Activated naive CD4-positive, alpha-beta T cell treated with anti-CD3 and anti-CD28 coated beads, Interleukin-2, amount 50 U/mL, for 24 hours (primary cell): Measurements from ENCODE around the gene CXCL9.
"Not testable (repeated sequence)": the region's sequence is repeated elsewhere in the genome, so short reads cannot be mapped to it uniquely, and the experiment has no call there.

Source experiments
- H3K27ac Mint-ChIP-seq: one replicate; pipeline ENCODE4 v1.8.0; 2021; ENCODE audit warnings: mild to moderate bottlenecking, mixed read lengths
- H3K27me3 Mint-ChIP-seq: one replicate; pipeline ENCODE4 v1.8.0; 2021; ENCODE audit warnings: mixed read lengths
- H3K36me3 Mint-ChIP-seq: one replicate; pipeline ENCODE4 v1.8.0; 2021; ENCODE audit warnings: mixed read lengths
- H3K4me1 Mint-ChIP-seq: one replicate; pipeline ENCODE4 v1.8.0; 2021; ENCODE audit warnings: mixed read lengths
- H3K4me3 Mint-ChIP-seq: one replicate; pipeline ENCODE4 v1.8.0; 2021; ENCODE audit warnings: mild to moderate bottlenecking, mixed read lengths
- H3K9me3 Mint-ChIP-seq: one replicate; pipeline ENCODE4 v1.8.0; 2021; ENCODE audit warnings: mixed read lengths

The CXCL9 gene

DNA sequence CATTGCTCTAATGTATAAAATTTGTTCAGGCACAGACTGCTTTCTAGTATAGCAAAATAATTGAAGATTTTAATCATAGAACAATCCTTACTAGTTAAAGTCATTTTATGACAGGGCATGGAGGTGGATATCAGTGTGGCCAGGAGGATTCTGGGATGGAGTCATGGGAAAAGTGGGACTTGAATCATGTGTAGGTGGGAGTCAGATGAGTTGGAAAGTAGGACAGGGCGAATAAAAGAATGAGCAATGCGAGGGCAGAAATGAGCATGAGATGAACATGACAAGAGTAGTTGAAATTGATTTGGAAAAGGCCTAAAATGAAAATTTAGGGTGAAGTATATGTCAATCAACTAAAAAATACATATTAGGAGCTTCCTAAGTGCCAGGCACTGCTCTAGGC is 9.4 kb downstream of the CXCL9 start:
- peaks cover 1% of the 10 kb centered on the region for H3K27me3 Mint-ChIP-seq
- no peaks in the 10 kb centered on the region for H3K4me1 Mint-ChIP-seq
- H3K9me3 Mint-ChIP-seq = no peaks in the 10 kb centered on the region
- no peak overlapping the region for H3K27ac Mint-ChIP-seq
- no peak overlapping the region for H3K4me3 Mint-ChIP-seq
- H3K36me3 Mint-ChIP-seq = no peaks in the 10 kb centered on the region

DNA sequence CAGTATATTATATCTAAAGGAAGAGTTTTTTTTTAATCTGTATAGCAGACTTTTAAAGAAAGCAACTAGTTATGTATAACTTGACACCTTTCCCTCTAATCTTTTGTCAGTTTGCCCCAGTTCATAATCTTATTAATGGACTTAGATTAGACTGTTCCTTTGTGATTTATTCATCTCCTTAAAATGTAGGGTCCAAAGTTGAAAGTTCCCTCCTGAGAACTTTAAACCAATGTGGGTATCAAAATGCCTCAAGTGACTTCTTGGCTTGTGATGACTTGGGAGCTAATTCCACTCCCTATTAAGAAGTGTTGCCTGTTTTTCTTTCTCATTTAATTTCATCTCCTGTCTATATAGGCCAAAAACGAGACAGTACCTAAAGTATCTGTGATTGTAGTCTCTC is 10.2 kb downstream of the CXCL9 start:
- Mint-ChIP-seq H3K27ac (no peak overlapping the region), H3K9me3 (no peaks in the 10 kb centered on the region), H3K27me3 (no peaks in the 10 kb centered on the region), H3K36me3 (no peaks in the 10 kb centered on the region), H3K4me3 (no peak overlapping the region), H3K4me1 (no peaks in the 10 kb centered on the region)

DNA sequence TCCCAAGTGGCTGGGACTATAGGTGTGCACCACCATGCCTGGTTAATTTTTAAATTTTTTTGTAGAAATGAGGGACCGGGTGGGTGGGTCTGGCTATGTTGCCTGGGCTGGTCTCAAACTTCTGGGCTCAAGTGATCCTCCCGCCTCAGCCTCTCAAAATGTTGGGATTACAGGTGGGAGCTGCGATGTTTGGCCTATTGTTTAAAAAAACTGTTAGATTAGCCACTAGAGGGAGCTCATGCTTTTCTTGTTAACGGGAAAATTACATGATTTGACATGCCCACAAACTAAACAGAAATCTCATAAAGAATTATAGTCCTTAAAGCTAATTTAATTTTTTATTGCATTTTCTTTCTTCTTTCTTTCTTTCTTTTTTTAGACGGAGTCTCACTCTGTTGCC is 11.6 kb downstream of the CXCL9 start:
- Mint-ChIP-seq H3K4me3 (no peak overlapping the region), H3K36me3 (no peaks in the 10 kb centered on the region), H3K27me3 (no peaks in the 10 kb centered on the region), H3K27ac (no peak overlapping the region), H3K9me3 (no peaks in the 10 kb centered on the region), H3K4me1 (peaks cover 9% of the 10 kb centered on the region)

DNA sequence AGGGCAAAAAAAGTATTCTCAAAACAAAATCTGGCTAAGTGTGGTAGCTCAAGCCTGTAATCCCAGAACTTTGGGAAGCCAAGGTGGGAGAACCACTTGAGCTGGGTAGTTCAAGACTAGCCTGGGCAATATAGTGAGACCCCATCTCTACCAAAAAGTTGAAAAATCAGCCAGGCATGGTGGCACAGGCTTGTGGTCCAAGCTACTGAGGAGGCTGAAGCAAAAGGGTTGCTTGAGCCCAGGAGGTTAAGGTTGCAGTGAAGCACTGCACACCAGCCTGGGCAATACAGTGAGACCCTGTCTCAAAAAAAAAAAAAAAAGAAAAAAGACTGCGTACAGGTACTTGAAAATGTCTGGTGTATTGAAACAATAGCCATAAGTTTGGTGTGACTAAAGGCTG is 14.8 kb downstream of the CXCL9 start:
- Mint-ChIP-seq H3K27me3 (no peaks in the 10 kb centered on the region), H3K4me3 (no peak overlapping the region), H3K9me3 (no peaks in the 10 kb centered on the region), H3K27ac (no peak overlapping the region), H3K36me3 (peaks cover 9% of the 10 kb centered on the region), H3K4me1 (peaks cover 9% of the 10 kb centered on the region)

DNA sequence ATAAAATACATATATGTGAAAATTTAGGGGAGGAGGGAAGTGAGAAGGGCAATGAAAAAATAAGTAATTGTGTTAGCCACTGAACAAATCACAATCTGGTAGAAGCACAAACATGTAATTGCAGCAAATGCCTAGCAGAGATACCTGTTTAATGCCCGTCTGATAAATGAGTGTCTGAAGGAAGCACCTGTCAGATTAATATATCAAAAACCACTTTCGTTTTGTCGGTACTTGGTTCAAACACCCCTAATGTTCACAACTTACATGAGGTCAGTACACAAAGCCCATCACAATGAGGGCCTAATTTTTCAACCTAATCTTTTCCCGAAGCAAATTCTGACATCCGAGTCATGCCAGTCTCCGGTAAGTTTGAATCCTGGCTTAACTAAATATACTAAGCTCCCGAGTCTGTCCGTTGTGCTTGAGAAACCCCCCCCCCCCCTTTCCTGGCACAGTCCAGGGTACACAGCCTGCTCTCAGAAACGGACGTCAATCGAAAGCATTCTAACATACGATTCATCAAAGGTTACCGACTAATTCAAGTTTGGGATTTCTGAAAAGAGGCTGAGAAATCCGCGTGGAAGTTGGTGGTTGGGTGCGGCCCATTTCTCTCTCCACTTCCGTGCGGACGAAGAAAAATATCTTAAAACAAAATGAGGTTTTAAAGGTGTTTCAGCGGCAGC is 17.3 kb downstream of the CXCL9 start:
- Mint-ChIP-seq H3K36me3 (peaks cover 9% of the 10 kb centered on the region), H3K27me3 (no peaks in the 10 kb centered on the region), H3K4me1 (peaks cover 9% of the 10 kb centered on the region), H3K27ac (peak overlapping the region; percentile 85), H3K9me3 (no peaks in the 10 kb centered on the region), H3K4me3 (peak overlapping the region; percentile 92)

DNA sequence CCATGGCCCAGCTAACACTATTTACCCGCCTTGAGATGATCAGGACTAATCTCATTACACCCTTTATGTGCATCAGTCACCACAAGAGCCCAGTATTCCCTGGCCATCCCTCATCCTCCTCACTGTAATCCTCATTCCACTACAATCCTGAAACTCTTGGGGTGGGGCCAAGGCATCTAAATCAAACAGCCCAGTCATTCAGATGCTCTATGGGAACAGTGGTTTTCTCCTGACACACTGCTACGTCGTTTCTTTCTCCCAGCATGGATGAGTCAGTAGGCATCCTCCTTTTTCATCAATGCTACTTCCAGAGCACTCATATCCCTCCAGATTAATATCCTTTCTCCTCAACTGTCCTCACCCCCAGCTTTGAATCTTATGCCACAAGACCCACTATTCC is 22.2 kb downstream of the CXCL9 start:
- Mint-ChIP-seq H3K27me3 (no peaks in the 10 kb centered on the region), H3K9me3 (no peaks in the 10 kb centered on the region), H3K4me1 (no peaks in the 10 kb centered on the region), H3K27ac (no peak overlapping the region), H3K36me3 (peaks cover 18% of the 10 kb centered on the region), H3K4me3 (no peak overlapping the region)

DNA sequence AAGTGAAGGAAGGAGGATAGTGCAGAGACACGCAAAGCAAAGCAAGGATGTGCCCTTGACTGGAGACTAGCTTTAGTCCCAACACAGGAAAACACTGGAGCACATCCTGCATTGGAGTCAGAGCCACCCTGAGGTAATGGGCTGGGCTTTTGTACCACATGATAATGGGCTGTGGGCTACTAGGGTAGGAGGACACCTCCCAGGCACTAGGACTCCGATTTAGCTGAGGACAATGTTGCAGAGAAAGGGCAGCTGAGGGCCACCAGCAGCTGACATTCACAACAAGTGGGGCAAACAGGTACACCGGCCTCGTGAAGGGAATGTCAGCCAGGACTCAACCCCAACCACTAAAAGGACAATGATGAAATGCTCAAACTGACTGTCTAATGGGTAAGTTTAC is 26.7 kb downstream of the CXCL9 start:
- Mint-ChIP-seq H3K4me3 (no peak overlapping the region), H3K27me3 (no peaks in the 10 kb centered on the region), H3K27ac (no peak overlapping the region)

DNA sequence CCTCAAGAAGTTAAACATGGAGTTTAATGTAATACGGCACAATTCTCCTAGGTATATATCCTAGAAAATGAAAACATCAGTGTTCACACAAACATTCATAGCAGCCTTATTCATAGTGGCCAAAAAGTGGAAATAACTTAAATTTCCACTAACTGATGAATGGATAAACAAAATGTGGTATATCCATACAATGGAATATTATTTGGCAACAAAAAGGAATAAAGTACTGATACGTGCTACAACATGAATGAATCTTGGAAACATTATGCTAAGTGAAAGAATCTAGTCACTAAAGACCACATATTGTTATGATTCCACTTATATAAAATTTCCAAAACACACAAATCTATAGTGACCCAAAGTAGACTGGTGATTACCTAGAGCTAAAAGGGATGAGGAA is 31.1 kb downstream of the CXCL9 start:
- no peak overlapping the region for H3K27ac Mint-ChIP-seq

More for the DNA sequence above, 26.7 kb downstream of the CXCL9 start:
- H3K36me3 Mint-ChIP-seq = peaks cover 24% of the 10 kb centered on the region
- H3K9me3 Mint-ChIP-seq = no peaks in the 10 kb centered on the region
- H3K4me1 Mint-ChIP-seq = no peaks in the 10 kb centered on the region

DNA sequence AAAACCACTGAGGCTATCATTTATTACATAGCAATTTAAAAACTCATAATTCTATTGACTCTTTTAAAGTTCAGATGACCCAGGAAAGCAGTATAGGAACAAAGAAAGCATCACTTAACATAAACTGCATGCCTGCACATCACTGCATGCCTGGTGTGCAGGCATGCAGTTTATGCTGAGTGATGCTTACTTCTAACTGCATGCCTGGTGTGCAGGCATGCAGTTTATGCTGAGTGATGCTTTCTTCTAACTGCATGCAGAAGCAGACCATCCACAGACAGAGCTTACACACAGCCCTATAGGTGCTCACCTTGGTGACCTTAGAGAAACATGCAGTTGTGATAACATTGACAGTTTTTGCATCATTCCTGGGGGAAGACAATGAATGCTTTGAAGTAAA is 33.5 kb downstream of the CXCL9 start:
- no peaks in the 10 kb centered on the region for H3K27me3 Mint-ChIP-seq
- H3K4me1 Mint-ChIP-seq = no peaks in the 10 kb centered on the region
- H3K36me3 Mint-ChIP-seq = peaks cover 33% of the 10 kb centered on the region
- H3K4me3 Mint-ChIP-seq = no peak overlapping the region
- H3K27ac Mint-ChIP-seq = no peak overlapping the region
- H3K9me3 Mint-ChIP-seq = no peaks in the 10 kb centered on the region

More for the DNA sequence above, 31.1 kb downstream of the CXCL9 start:
- Mint-ChIP-seq H3K4me1 (no peaks in the 10 kb centered on the region), H3K27me3 (no peaks in the 10 kb centered on the region), H3K4me3 (no peak overlapping the region), H3K36me3 (peaks cover 30% of the 10 kb centered on the region), H3K9me3 (no peaks in the 10 kb centered on the region)

DNA sequence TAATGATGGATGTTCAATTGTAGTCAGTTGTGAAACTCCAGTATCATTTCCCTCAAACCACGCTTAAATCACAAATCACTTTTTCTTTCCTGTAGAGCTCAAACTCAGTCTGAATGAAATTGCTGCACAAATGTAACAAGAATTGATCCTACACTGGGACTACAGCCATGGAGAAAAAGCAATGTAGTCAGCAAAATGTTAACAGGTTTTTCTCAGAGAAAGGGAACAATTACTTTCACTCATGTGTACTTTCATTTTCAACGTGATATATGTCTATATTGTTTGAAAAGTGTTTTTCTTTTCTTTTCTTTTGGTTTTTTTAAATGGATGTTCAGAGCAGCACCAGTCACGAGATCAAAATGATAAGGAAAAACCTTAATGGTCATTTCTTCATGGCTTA is 39.2 kb downstream of the CXCL9 start:
- Mint-ChIP-seq H3K9me3 (peaks cover 4% of the 10 kb centered on the region), H3K4me1 (no peaks in the 10 kb centered on the region), H3K27me3 (no peaks in the 10 kb centered on the region), H3K36me3 (peaks cover 56% of the 10 kb centered on the region), H3K27ac (no peak overlapping the region), H3K4me3 (no peak overlapping the region)

DNA sequence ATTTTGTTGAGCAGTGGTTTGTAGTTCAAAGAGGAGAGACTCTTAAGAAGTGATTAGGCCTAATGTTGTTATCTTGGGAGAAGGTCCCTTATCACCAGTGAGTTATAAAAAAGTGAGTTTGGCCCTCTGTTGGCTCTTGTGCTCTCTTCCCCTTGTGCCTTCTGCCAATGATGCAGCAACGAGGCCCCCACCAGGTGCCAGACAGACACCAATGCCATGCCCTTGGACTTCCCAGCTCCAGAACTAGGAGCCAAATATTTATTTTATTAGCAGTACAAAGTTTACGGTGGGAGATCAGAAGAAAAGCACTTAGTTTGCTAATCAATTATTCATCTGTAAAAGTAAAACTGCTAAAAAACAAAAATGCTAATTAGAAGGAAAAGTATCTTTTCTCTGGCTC is 43.8 kb downstream of the CXCL9 start:
- Mint-ChIP-seq H3K27ac (no peak overlapping the region), H3K36me3 (peaks cover 65% of the 10 kb centered on the region), H3K9me3 (peaks cover 4% of the 10 kb centered on the region), H3K4me1 (no peaks in the 10 kb centered on the region), H3K27me3 (no peaks in the 10 kb centered on the region), H3K4me3 (no peak overlapping the region)

DNA sequence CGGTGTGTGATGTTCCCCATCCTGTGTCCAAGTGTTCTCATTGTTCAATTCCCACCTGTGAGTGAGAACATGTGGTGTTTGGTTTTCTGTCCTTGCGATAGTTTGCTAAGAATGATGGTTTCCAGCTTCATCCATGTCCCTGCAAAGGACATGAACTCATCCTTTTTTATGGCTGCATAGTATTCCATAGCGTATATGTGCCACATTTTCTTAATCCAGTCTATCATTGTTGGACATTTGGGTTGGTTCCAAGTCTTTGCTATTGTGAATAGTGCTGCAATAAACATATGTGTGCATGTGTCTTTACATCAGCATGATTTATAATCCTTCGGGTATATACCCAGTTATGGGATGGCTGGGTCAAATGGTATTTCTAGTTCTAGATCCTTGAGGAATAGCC is 45.2 kb downstream of the CXCL9 start:
- H3K27ac Mint-ChIP-seq, H3K27me3 Mint-ChIP-seq: not testable (repeated sequence)

DNA sequence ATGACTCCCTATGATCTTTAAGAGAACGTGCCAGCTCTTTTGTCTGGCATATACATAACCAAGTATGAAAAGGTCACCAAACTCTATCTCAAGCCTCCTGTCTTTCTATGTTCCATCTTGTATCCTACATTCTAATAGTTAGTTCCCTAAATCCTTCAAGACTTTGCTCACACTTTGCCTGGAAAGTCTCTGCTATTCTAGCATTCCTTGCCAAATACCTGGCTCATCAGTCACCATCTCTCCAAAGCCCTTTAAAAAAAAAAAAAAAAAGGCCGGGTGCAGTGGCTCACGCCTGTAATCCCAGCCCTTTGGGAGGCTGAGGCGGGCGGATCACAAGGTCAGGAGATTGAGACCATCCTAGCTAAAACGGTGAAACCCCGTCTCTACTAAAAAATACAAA is 48.8 kb downstream of the CXCL9 start:
- not testable (repeated sequence) for H3K9me3 Mint-ChIP-seq

More for the DNA sequence above, 45.2 kb downstream of the CXCL9 start:
- not testable (repeated sequence) for H3K9me3 Mint-ChIP-seq, H3K4me1 Mint-ChIP-seq, H3K4me3 Mint-ChIP-seq
- H3K36me3 Mint-ChIP-seq = peaks cover 58% of the 10 kb centered on the region

DNA sequence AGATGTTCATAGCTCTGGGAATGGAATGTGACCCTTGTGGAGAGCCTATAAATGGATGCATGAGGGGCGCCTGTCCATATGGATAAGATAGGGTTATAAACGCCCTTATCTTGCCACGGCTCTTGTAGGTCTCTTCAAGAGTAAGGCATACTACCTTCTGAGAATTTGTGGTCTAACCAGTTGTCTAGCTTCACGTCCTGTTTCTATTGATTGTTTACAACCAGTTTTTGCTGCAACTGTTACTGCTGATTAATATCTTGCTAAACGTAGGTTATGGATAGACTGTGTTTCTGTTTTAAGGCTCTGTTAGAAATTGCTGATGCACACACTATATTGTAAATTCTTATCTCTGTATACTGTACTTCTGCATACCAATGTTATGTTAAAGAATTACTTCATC is 52.5 kb downstream of the CXCL9 start:
- peaks cover 32% of the 10 kb centered on the region for H3K36me3 Mint-ChIP-seq
- not testable (repeated sequence) for H3K4me3 Mint-ChIP-seq, H3K27me3 Mint-ChIP-seq, H3K9me3 Mint-ChIP-seq, H3K27ac Mint-ChIP-seq, H3K4me1 Mint-ChIP-seq

More for the DNA sequence above, 48.8 kb downstream of the CXCL9 start:
- H3K36me3 Mint-ChIP-seq = peaks cover 48% of the 10 kb centered on the region
- H3K4me1 Mint-ChIP-seq, H3K27ac Mint-ChIP-seq, H3K27me3 Mint-ChIP-seq, H3K4me3 Mint-ChIP-seq: not testable (repeated sequence)

DNA sequence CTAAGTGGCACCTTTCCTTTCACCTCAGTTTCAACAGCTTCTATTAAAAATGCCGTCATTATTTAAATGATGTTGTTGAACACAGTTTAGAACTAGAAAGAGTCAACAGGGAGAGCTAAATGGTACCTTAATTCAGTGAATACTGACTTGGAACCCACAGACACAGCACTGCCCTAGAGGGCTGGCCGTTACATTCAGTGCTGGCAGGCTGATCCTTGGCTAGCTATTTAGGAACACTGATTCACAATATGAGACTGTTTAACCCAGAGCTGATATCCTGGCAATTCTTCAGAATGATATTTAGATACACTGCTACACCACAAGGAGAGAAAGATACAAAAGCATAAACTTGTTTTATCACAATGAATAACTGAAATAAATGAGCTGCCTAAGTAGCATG is 53.8 kb downstream of the CXCL9 start:
- peaks cover 32% of the 10 kb centered on the region for H3K36me3 Mint-ChIP-seq
- no peaks in the 10 kb centered on the region for H3K27me3 Mint-ChIP-seq
- no peaks in the 10 kb centered on the region for H3K9me3 Mint-ChIP-seq
- H3K4me3 Mint-ChIP-seq = no peak overlapping the region
- H3K4me1 Mint-ChIP-seq = no peaks in the 10 kb centered on the region
- no peak overlapping the region for H3K27ac Mint-ChIP-seq
